Uterus (tissue), 2 donors: Measurements from ENCODE around the gene ARSB.

Source experiments
- POLR2A ChIP-seq, 2 donors: fragments of 450-650 bp; IDR thresholded peaks; one replicate each; pipeline ENCODE4 v1.6.1; 2016; ENCODE audit warnings: antibody characterized with exemption in 2 of 2, mild to moderate bottlenecking in 1 of 2, moderate library complexity in 1 of 2
- TF ChIP-seq, protein P1 (sequence below), 4 experiments: fragments of 200-600 bp in 2 of 4; fragments of 450-650 bp in 2 of 4; sonication (generic) in 2 of 4; IDR thresholded peaks; one replicate each; pipeline ENCODE4 v1.5.1; 2016 to 2019; ENCODE audit warnings: antibody characterized with exemption in 4 of 4, mild to moderate bottlenecking in 2 of 4, moderate library complexity in 1 of 4

DNA sequence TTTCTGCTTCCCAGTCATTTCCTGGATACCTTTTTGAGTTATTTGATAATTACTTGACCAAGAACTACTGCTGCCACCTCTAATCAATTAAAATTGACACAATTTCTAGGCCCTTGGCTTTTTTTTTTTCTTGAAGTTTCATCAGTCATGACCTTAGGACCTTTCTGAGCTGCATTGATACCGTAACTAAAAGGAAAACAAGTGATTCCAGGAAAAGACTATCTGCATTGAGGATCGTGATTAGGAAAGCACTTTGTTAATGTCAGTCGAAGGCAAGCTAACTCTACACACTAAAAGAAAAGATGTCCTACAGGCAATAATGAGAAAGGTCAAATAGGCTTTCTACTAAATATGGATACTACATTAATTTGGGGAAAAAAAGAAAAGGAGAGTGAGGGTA lies 69.9 kb downstream of the ARSB start:
- TF ChIP-seq, protein P1, sequence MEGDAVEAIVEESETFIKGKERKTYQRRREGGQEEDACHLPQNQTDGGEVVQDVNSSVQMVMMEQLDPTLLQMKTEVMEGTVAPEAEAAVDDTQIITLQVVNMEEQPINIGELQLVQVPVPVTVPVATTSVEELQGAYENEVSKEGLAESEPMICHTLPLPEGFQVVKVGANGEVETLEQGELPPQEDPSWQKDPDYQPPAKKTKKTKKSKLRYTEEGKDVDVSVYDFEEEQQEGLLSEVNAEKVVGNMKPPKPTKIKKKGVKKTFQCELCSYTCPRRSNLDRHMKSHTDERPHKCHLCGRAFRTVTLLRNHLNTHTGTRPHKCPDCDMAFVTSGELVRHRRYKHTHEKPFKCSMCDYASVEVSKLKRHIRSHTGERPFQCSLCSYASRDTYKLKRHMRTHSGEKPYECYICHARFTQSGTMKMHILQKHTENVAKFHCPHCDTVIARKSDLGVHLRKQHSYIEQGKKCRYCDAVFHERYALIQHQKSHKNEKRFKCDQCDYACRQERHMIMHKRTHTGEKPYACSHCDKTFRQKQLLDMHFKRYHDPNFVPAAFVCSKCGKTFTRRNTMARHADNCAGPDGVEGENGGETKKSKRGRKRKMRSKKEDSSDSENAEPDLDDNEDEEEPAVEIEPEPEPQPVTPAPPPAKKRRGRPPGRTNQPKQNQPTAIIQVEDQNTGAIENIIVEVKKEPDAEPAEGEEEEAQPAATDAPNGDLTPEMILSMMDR (IDR thresholded peaks at IDR 0.05): no peak
- TF ChIP-seq POLR2A (IDR thresholded peaks at IDR 0.05): no peak
